HUES48 (cell line): ENCODE results near the gene NCKAP5.

Experiments used
- H3K27ac ChIP-seq: one replicate; pipeline ENCODE4 v1.7.0; 2013; ENCODE audit warnings: low read depth, low read length, inconsistent platforms
- H3K27me3 ChIP-seq: 2 replicates; pipeline ENCODE4 v1.6.1; 2013; ENCODE audit warnings: mild to moderate bottlenecking, low read length; ENCODE audit not compliant: control insufficient read depth, insufficient read depth
- H3K36me3 ChIP-seq: 2 replicates; pipeline ENCODE4 v1.6.1; 2013; ENCODE audit warnings: low read length; ENCODE audit not compliant: control insufficient read depth, insufficient read depth
- H3K4me1 ChIP-seq: 2 replicates; pipeline ENCODE4 v1.6.1; 2013; ENCODE audit warnings: mild to moderate bottlenecking, low read length; ENCODE audit not compliant: control insufficient read depth, insufficient read depth
- H3K4me3 ChIP-seq: 2 replicates; pipeline ENCODE4 v1.5.1; 2013; ENCODE audit warnings: mild to moderate bottlenecking, low read depth, low read length
- H3K9ac ChIP-seq: 2 replicates; pipeline ENCODE4 v1.6.1; 2013; ENCODE audit warnings: mild to moderate bottlenecking, low read depth, low read length, moderate library complexity
- H3K9me3 ChIP-seq: 2 replicates; pipeline ENCODE4 v1.6.1; 2013; ENCODE audit warnings: low read length; ENCODE audit not compliant: control insufficient read depth, insufficient read depth

NCKAP5 gene

DNA sequence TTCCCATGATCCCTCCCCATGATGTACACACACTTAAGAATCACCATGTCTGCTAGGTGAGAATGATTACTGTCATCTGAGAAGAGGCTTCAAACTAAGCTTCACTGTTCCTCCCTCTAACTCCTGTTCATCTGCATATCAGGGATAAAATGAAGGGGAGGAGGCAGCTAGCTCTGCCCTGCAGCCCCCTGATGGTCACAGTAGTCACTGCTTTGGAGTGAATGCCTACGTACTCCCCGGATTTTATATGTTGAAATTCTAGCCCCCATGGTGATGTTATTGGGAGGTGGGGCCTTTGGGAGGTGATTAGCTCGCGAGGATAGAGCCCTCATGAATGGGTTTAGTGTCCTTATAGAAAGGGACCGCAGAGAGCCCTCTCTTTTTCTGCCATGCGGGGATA is 156.4 kb downstream of the NCKAP5 start:
- no peak overlapping the region for H3K4me3 ChIP-seq
- no peaks in the 10 kb centered on the region for H3K9me3 ChIP-seq
- no peak overlapping the region for H3K9ac ChIP-seq
- peaks cover 7% of the 10 kb centered on the region for H3K4me1 ChIP-seq
- no peak overlapping the region for H3K27ac ChIP-seq
- H3K27me3 ChIP-seq, result peaks cover 13% of the 10 kb centered on the region
- no peaks in the 10 kb centered on the region for H3K36me3 ChIP-seq

DNA sequence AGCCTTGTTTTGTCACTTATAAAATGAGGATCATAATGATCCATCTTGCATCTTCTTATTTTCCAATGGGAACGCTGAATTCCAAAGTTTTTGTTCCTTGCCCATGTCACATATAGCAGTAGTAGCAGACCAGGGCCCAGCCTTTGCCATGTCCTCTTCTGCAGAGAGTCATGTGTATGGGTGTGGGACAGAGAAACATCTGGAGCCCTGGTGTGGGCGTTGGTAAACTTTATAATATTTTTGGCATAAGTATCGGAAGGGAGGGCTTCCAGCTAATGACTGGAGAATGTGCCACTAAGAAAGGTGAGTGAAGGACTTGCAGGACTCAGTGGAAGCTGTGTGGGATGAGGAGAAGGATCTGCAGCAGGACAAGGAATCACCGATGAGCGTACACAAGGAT is 157.2 kb downstream of the NCKAP5 start:
- Histone ChIP-seq H3K27ac (no peak overlapping the region), H3K9ac (no peak overlapping the region), H3K4me1 (peaks cover 7% of the 10 kb centered on the region), H3K4me3 (no peak overlapping the region), H3K27me3 (peaks cover 13% of the 10 kb centered on the region), H3K9me3 (no peaks in the 10 kb centered on the region), H3K36me3 (no peaks in the 10 kb centered on the region)

DNA sequence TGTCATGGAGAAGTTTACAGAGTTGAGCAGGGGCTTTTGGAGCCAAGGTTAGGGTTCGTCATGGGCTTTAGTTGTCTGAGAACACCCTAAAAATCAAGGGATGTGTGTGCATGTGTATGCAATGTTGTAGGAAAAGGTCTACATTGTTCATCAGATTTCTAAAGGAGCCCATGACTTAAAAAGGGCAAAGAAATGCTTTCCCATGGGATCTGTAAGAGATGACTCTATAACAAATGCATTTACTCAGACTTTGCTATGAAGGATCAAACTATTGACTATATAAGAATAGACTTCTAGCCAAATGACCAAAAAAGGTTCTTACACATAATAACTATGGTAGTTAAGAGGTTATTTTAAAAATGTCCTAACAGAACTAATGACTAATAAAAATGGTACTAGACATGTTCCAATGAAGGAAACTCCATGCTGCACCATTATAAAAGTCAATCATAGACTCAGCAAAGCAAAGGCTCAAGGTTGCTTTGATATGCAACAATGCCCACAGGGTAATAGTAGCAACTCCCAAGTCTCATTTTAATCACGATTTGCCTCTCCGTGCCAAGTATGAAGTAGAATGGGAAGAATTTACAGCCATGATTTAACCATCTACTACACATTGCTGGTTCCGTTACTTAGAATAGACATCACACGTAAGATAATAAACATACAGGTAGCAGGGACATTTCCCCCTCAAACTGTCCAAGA is 158.5 kb downstream of the NCKAP5 start:
- Histone ChIP-seq H3K27ac (no peak overlapping the region), H3K27me3 (peaks cover 13% of the 10 kb centered on the region), H3K9ac (no peak overlapping the region), H3K9me3 (no peaks in the 10 kb centered on the region), H3K36me3 (no peaks in the 10 kb centered on the region), H3K4me1 (peaks cover 7% of the 10 kb centered on the region), H3K4me3 (no peak overlapping the region)

DNA sequence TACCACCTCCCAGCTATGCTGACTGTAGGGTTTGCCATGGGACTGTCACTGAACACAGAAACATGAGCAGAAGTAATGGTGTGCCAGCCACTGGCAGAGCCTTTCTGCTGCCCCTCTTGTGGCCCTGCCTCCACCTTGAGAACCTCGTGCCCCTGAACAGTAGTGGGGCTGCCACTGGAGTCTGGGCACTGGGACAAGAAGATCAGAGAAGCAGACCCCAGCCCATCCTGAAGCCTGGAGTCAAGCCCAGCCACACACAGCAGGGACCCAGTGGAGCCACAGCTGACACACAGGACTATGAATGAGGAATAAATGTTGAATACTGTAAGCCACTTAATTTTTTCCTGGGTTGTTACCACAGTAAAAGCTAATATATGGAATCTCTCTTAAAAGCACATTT is 159.6 kb downstream of the NCKAP5 start:
- Histone ChIP-seq H3K9ac (no peak overlapping the region), H3K9me3 (no peaks in the 10 kb centered on the region)

DNA sequence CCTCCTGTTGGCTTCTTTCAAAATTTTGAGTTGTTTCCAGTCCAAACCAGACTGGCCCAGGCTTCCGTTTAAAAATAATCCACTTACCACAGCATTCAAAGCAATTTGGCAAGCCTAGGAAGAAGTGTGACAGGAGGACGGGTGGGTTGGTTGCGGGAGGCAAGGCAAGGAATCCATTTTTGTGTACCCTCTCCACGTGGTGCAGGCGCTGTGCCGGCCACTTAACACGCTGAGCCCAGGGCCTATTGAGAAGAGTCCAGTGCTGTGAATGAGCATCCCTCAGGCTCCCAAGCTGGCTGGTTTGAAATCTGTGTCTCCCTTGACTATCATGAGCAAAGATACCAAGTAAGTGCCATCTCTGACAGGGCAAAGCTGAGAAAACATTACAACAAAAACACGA is 160.9 kb downstream of the NCKAP5 start:
- no peaks in the 10 kb centered on the region for H3K9me3 ChIP-seq
- H3K4me3 ChIP-seq, result no peak overlapping the region
- peaks cover 7% of the 10 kb centered on the region for H3K4me1 ChIP-seq
- H3K36me3 ChIP-seq, result no peaks in the 10 kb centered on the region
- H3K27ac ChIP-seq, result no peak overlapping the region
- H3K27me3 ChIP-seq, result peaks cover 4% of the 10 kb centered on the region
- H3K9ac ChIP-seq, result no peak overlapping the region

More for the DNA sequence above, 159.6 kb downstream of the NCKAP5 start:
- Histone ChIP-seq H3K27me3 (peaks cover 13% of the 10 kb centered on the region), H3K36me3 (no peaks in the 10 kb centered on the region), H3K27ac (no peak overlapping the region), H3K4me3 (no peak overlapping the region), H3K4me1 (peaks cover 7% of the 10 kb centered on the region)

DNA sequence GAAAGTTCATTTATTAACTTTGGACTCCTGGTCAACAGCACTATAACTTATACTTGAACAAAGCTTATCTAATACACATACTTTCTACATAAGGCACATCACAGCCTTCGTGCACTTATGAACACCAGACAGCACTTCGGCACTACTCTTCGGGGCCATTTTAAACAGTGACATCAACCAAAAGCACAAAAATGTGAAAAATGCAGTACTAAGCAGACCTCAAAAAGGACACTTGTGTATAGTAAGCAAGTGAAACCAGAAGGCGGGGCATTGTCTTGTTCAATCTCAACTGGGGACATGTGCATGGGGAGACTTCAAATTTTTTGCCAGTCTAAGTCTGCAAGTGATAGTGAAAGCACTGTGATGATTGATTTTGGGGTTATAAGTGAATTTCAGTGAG is 163.0 kb downstream of the NCKAP5 start:
- no peak overlapping the region for H3K9ac ChIP-seq
- no peaks in the 10 kb centered on the region for H3K9me3 ChIP-seq
- H3K4me1 ChIP-seq, result no peaks in the 10 kb centered on the region
- no peak overlapping the region for H3K4me3 ChIP-seq
- H3K27me3 ChIP-seq, result no peaks in the 10 kb centered on the region
- no peak overlapping the region for H3K27ac ChIP-seq
- no peaks in the 10 kb centered on the region for H3K36me3 ChIP-seq

DNA sequence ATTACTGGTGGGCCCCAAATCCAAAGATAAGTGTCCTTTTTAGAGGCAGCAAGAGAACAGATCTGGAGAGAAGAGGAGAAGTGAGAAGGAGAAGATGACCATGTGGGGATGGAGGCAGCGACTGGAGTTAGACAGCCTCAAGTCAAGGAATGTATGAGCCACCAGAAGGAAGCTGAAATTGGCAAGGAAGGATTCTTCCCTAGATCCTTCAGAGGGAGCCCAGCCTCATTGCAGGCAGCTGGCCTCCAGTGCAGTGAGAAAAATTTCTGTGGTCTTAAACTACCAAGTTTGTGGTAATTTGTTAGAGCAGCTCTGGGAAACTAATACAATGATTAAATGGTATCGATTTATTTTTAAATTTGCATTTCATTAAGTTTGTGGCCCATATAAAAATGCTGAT is 167.9 kb downstream of the NCKAP5 start:
- H3K4me1 ChIP-seq, result no peaks in the 10 kb centered on the region

DNA sequence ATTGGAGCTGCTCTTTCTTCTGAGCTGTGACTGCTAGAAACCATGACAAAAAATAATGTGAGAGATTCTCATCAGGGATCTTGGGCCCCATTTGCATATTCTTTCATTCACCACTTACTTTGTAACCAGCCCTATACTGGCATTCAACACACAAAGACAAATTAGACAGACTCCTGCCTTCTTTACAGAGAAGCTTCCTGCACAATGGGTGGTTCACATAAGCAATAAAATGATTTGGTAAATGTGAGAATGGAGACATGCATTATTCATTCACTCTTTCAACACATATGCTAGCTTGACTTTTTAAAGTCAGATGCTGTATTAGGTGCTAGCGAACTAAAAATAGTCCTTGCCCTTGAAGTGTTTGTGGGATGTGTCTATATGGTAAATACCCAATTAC is 174.4 kb downstream of the NCKAP5 start:
- H3K9me3 ChIP-seq, result peaks cover 8% of the 10 kb centered on the region; the same call in 1 of the 2 replicates
- no peaks in the 10 kb centered on the region for H3K36me3 ChIP-seq
- no peak overlapping the region for H3K27ac ChIP-seq
- no peaks in the 10 kb centered on the region for H3K27me3 ChIP-seq
- H3K9ac ChIP-seq, result no peak overlapping the region
- no peak overlapping the region for H3K4me3 ChIP-seq
- no peaks in the 10 kb centered on the region for H3K4me1 ChIP-seq

More for the DNA sequence above, 167.9 kb downstream of the NCKAP5 start:
- no peak overlapping the region for H3K27ac ChIP-seq
- H3K9me3 ChIP-seq, result no peaks in the 10 kb centered on the region
- no peak overlapping the region for H3K9ac ChIP-seq
- no peaks in the 10 kb centered on the region for H3K27me3 ChIP-seq
- H3K36me3 ChIP-seq, result no peaks in the 10 kb centered on the region
- H3K4me3 ChIP-seq, result no peak overlapping the region

DNA sequence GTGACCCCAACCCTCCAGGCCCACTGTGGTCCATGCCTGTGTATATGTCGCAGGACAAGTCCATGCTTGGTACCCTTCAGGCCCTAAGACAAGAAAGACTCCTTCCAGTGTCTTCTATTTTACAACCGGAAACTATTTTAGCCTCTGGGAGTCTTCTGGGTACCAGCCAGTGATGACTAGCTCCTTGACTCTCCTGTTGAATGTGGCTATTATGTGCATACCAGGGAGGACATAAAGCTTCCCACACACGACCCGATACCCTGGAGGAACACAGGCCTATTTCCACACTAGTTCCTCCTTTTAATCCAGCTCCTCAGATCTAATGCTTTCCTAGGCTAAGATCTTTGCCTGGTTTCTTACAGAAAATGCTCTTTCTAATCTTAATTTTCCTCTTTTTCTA is 178.1 kb downstream of the NCKAP5 start:
- H3K27ac ChIP-seq, result no peak overlapping the region
- H3K9ac ChIP-seq, result no peak overlapping the region

DNA sequence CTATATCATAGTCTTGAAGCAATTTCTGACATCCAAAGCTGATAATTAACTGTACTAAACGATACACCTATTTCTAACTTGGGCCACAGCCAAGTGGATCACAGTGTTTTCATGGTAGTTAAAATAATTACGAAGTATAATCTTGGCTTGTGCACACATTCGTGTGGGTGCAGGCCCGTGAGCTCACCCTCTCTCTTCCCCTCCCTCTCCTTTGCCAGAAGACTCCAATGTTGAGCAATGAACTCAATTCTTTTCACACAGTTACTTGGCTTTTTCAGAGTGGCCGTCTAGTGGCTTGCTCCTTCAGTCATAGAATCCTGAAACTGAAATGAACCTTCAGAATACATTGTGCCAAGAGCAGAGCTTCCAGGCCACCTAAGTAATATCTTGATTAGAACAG is 178.7 kb downstream of the NCKAP5 start:
- no peaks in the 10 kb centered on the region for H3K36me3 ChIP-seq
- H3K9me3 ChIP-seq, result peaks cover 10% of the 10 kb centered on the region; the same call in 1 of the 2 replicates
- H3K4me1 ChIP-seq, result no peaks in the 10 kb centered on the region
- H3K27me3 ChIP-seq, result no peaks in the 10 kb centered on the region
- no peak overlapping the region for H3K4me3 ChIP-seq
- no peak overlapping the region for H3K9ac ChIP-seq
- H3K27ac ChIP-seq, result no peak overlapping the region

More for the DNA sequence above, 178.1 kb downstream of the NCKAP5 start:
- Histone ChIP-seq H3K27me3 (no peaks in the 10 kb centered on the region), H3K4me1 (no peaks in the 10 kb centered on the region), H3K9me3 (peaks cover 10% of the 10 kb centered on the region; the same call in 1 of the 2 replicates), H3K36me3 (no peaks in the 10 kb centered on the region), H3K4me3 (no peak overlapping the region)

DNA sequence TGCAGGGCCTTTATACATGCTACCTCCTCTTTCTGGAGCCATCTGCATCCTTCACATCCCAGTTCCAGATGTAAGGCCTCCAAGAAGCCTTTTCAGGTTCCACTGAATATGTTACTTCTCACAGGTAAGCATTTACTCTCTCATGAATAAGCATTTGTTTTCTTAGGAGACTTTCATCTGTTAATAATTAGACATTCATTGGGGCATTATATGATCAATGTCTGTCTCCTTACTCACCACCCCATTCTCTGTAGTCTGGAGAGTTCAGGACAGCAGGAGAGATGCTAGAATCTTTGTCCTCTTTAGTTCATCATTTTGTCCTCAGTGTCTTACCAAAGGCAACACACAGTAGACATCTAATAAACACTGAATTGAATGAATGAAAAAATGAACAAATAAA is 185.7 kb downstream of the NCKAP5 start:
- H3K4me1 ChIP-seq, result peaks cover 8% of the 10 kb centered on the region
- no peaks in the 10 kb centered on the region for H3K9me3 ChIP-seq
- H3K27me3 ChIP-seq, result no peaks in the 10 kb centered on the region
- H3K27ac ChIP-seq, result no peak overlapping the region
- no peak overlapping the region for H3K4me3 ChIP-seq
- H3K36me3 ChIP-seq, result no peaks in the 10 kb centered on the region
- no peak overlapping the region for H3K9ac ChIP-seq
